ENCODE measurements around the gene BHMT. TPM values are rescaled to one million over a fixed set of nuclear protein-coding genes. Genes with fewer than 3 reads are reported as not detected.

Gene BHMT
- total and polyA plus RNA-seq, 2 experiments from 2014 or later, result 10.2 to 22.1 TPM

- TF ChIP-seq, protein P1, sequence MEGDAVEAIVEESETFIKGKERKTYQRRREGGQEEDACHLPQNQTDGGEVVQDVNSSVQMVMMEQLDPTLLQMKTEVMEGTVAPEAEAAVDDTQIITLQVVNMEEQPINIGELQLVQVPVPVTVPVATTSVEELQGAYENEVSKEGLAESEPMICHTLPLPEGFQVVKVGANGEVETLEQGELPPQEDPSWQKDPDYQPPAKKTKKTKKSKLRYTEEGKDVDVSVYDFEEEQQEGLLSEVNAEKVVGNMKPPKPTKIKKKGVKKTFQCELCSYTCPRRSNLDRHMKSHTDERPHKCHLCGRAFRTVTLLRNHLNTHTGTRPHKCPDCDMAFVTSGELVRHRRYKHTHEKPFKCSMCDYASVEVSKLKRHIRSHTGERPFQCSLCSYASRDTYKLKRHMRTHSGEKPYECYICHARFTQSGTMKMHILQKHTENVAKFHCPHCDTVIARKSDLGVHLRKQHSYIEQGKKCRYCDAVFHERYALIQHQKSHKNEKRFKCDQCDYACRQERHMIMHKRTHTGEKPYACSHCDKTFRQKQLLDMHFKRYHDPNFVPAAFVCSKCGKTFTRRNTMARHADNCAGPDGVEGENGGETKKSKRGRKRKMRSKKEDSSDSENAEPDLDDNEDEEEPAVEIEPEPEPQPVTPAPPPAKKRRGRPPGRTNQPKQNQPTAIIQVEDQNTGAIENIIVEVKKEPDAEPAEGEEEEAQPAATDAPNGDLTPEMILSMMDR (IDR thresholded peaks at IDR 0.05; ENCODE audit: poor library complexity), result peak; percentile 85
- TF ChIP-seq EZH2phosphoT487 (IDR thresholded peaks at IDR 0.05; ENCODE audit: low read depth, severe bottlenecking, unreplicated experiment), result no peak
Measured at GRCh38 chr5:79133657-79134451, 22.2 kb downstream of the BHMT start.

DNA sequence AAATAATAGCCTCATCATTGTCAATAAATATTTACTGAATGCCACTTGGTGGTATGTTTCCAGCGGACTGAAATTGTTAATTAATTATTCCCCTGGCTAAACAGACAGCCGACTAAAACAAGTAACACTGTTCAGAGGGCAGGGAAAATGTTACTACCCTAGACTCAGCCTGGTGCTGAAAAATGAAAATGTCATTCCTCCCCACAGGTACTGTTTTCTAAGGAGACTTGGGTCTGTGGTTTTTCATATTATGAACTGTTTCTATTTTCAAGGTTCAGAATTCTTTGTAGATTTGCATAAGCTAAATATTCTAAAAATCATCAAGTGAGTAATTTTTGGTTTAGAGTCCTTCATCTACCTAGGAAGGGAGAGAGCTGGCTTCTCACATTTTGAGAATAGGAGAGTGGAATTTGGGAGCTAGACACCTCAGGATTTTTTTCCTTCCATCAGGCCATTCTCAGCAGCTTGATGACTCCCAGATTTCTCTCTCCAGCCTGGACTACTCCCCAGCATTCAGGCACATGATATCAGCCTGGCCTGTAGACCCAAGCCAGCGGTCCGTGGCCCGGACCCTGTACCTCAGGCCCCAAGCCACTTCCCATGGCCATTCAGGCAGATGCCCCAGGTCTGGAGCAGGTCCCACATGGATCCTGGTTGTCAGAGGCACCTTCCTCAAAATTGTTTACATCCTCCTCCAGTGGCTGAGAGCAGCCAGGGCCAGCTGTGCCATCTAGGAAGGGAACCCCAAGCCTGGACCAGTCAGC is 24.4 kb downstream of the BHMT start:
- TF ChIP-seq, protein P1 (IDR thresholded peaks at IDR 0.05; ENCODE audit: poor library complexity), result no peak
- TF ChIP-seq EZH2phosphoT487 (IDR thresholded peaks at IDR 0.05; ENCODE audit: low read depth, severe bottlenecking, unreplicated experiment), result no peak
- TF ChIP-seq EZH2 (IDR thresholded peaks at IDR 0.05; ENCODE audit: borderline replicate concordance), result no peak
- 93% methylated on average over 5 of the region's 5 CpGs for WGBS (ENCODE audit: low lambda C conversion rate, missing lambda C conversion rate)

More at GRCh38 chr5:79133657-79134451, 22.2 kb downstream of the BHMT start:
- peak; percentile 83 for DNase-seq (ENCODE audit: low spot score)
- H4K20me1 ChIP-seq (ENCODE audit: insufficient read depth, poor library complexity, severe bottlenecking), result no peaks in the 10 kb centered on the region
- peak overlapping the region; percentile 61 for H2AFZ ChIP-seq
- H3K4me2 ChIP-seq, result peak overlapping the region; percentile 76
- no peak overlapping the region for H3K4me3 ChIP-seq
- peaks cover 10% of the 10 kb centered on the region for H3K4me1 ChIP-seq (ENCODE audit: insufficient read depth)
- no peaks in the 10 kb centered on the region for H3K79me2 ChIP-seq
- no peaks in the 10 kb centered on the region for H3K36me3 ChIP-seq (replicated peaks; ENCODE audit: insufficient read depth, low read depth)
- peak overlapping the region; percentile 29 for H3K27ac ChIP-seq
- no peaks in the 10 kb centered on the region for H3K9me2 ChIP-seq (replicated peaks; ENCODE audit: insufficient read depth)
- WGBS (ENCODE audit: low lambda C conversion rate, missing lambda C conversion rate), result 7% methylated on average over 10 of the region's 11 CpGs
- H3K27me3 ChIP-seq, result no peaks in the 10 kb centered on the region
- H3K9me3 ChIP-seq (ENCODE audit: low read depth), result no peaks in the 10 kb centered on the region

DNA sequence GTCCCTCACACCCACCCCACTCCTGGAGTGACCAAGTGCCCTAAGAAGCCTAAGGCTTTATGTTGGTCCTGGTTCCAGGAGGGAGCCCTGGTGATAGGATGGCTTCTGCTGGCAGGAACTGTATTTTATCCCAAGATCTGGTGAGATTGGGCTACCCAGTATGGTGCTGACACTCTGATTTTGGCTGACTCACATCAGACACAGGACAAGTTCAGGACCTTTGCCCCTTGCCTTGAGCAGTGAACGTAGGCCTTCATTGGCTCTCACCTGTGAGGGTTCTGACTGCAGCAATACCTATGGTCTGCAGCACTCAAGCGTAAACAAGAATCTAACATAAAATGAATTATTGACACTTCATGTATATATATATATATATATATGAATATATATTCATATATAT is 25.0 kb downstream of the BHMT start:
- H3K36me3 ChIP-seq (replicated peaks; ENCODE audit: insufficient read depth, low read depth), result no peaks in the 10 kb centered on the region
- H2AFZ ChIP-seq, result no peak overlapping the region
- TF ChIP-seq EZH2 (IDR thresholded peaks at IDR 0.05; ENCODE audit: borderline replicate concordance), result no peak
- TF ChIP-seq, protein P1 (IDR thresholded peaks at IDR 0.05; ENCODE audit: poor library complexity), result no peak
- no peak for TF ChIP-seq EZH2phosphoT487 (IDR thresholded peaks at IDR 0.05; ENCODE audit: low read depth, severe bottlenecking, unreplicated experiment)
- no peaks in the 10 kb centered on the region for H3K9me3 ChIP-seq (ENCODE audit: low read depth)
- 93% methylated on average over 2 of the region's 2 CpGs for WGBS (ENCODE audit: low lambda C conversion rate, missing lambda C conversion rate)
- H3K4me3 ChIP-seq, result no peak overlapping the region
- H3K79me2 ChIP-seq, result no peaks in the 10 kb centered on the region
- H3K4me1 ChIP-seq (ENCODE audit: insufficient read depth), result peaks cover 10% of the 10 kb centered on the region
- H3K9me2 ChIP-seq (replicated peaks; ENCODE audit: insufficient read depth), result no peaks in the 10 kb centered on the region
- DNase-seq (ENCODE audit: low spot score), result no peak
- H3K4me2 ChIP-seq, result no peak overlapping the region
- no peaks in the 10 kb centered on the region for H3K27me3 ChIP-seq
- no peaks in the 10 kb centered on the region for H4K20me1 ChIP-seq (ENCODE audit: insufficient read depth, poor library complexity, severe bottlenecking)
- H3K27ac ChIP-seq, result no peak overlapping the region

More for the DNA sequence above, 24.4 kb downstream of the BHMT start:
- Histone ChIP-seq H2AFZ (no peak overlapping the region), H3K9me3 (ENCODE audit: low read depth) (no peaks in the 10 kb centered on the region), H3K4me3 (no peak overlapping the region), H3K27me3 (no peaks in the 10 kb centered on the region), H3K4me1 (ENCODE audit: insufficient read depth) (peaks cover 10% of the 10 kb centered on the region), H3K27ac (no peak overlapping the region), H3K36me3 (replicated peaks; ENCODE audit: insufficient read depth, low read depth) (no peaks in the 10 kb centered on the region), H3K4me2 (no peak overlapping the region), H3K9me2 (replicated peaks; ENCODE audit: insufficient read depth) (no peaks in the 10 kb centered on the region), H4K20me1 (ENCODE audit: insufficient read depth, poor library complexity, severe bottlenecking) (no peaks in the 10 kb centered on the region), H3K79me2 (no peaks in the 10 kb centered on the region)
- DNase-seq (ENCODE audit: low spot score), result no peak

Measured in hepatocyte (in vitro differentiated cells).